AG10803 (cell line): ENCODE data around the gene PLXNB3.
A peak's percentile ranks its signal among the peaks of the same experiment; 100 is the strongest.
"Not testable (repeated sequence)": the region's sequence is repeated elsewhere in the genome, so short reads cannot be mapped to it uniquely, and the experiment has no call there.

ENCODE experiments used
- DNase-seq: peaks from one replicate; pipeline ENCODE4 v3.0.0; 2010; ENCODE audit warnings: low read depth
- H3K4me3 ChIP-seq: 2 replicates; pipeline ENCODE4 v1.5.1; 2011; ENCODE audit warnings: mild to moderate bottlenecking, low read length, control low read depth
- CTCF ChIP-seq: conservative IDR thresholded peaks from 2 replicates; pipeline ENCODE4 v1.5.1; 2011; ENCODE audit warnings: mild to moderate bottlenecking, low read length, control low read depth, inconsistent platforms

PLXNB3 gene

GRCh38 chrX:153739754-153740486 lies 24.1 kb upstream of the PLXNB3 start:
- DNase-seq, result no peak
- TF ChIP-seq CTCF, result no peak
- H3K4me3 ChIP-seq, result no peak overlapping the region

- no peak for DNase-seq
Observed at GRCh38 chrX:153740631-153741222, 23.3 kb upstream of the PLXNB3 start.

GRCh38 chrX:153741446-153741845 lies 22.6 kb upstream of the PLXNB3 start:
- DNase-seq, result no peak
- TF ChIP-seq CTCF, result no peak

More at GRCh38 chrX:153740631-153741222, 23.3 kb upstream of the PLXNB3 start:
- no peak for TF ChIP-seq CTCF
- H3K4me3 ChIP-seq, result no peak overlapping the region

GRCh38 chrX:153742111-153742510 lies 21.9 kb upstream of the PLXNB3 start:
- H3K4me3 ChIP-seq, DNase-seq: not testable (repeated sequence)

More at GRCh38 chrX:153741446-153741845, 22.6 kb upstream of the PLXNB3 start:
- no peak overlapping the region for H3K4me3 ChIP-seq

GRCh38 chrX:153742796-153743467 lies 21.1 kb upstream of the PLXNB3 start:
- H3K4me3 ChIP-seq, DNase-seq: not testable (repeated sequence)

GRCh38 chrX:153743468-153744209 lies 20.4 kb upstream of the PLXNB3 start:
- not testable (repeated sequence) for H3K4me3 ChIP-seq
- peak; percentile 25 for DNase-seq

- H3K4me3 ChIP-seq, result no peak overlapping the region
- TF ChIP-seq CTCF, result no peak
- no peak for DNase-seq
Observed at GRCh38 chrX:153744210-153745066, 19.6 kb upstream of the PLXNB3 start.

GRCh38 chrX:153745067-153745433 lies 19.0 kb upstream of the PLXNB3 start:
- not testable (repeated sequence) for DNase-seq, H3K4me3 ChIP-seq
